NCI-H774 (cell line): ENCODE data around the gene SLC12A7.
"Not testable (repeated sequence)": the region's sequence is repeated elsewhere in the genome, so short reads cannot be mapped to it uniquely, and the experiment has no call there.

Experiments
- DNase-seq: peaks from one replicate; lab custom pipeline; 2025; lab: John Stamatoyannopoulos, UW

The SLC12A7 gene

GRCh38 chr5:1095990-1096363 lies 15.9 kb downstream of the SLC12A7 start:
- no peak for DNase-seq

GRCh38 chr5:1095302-1095989 lies 16.4 kb downstream of the SLC12A7 start:
- DNase-seq: no peak

- DNase-seq: no peak
These were observed 17.1 kb downstream of the SLC12A7 start for GRCh38 chr5:1094670-1095190.

- DNase-seq: no peak
These were observed 18.5 kb downstream of the SLC12A7 start for GRCh38 chr5:1093361-1093760.

GRCh38 chr5:1092122-1092521 lies 19.7 kb downstream of the SLC12A7 start:
- no peak for DNase-seq

- DNase-seq: no peak
These were observed 20.2 kb downstream of the SLC12A7 start for GRCh38 chr5:1091632-1092031.

GRCh38 chr5:1090538-1090937 lies 21.3 kb downstream of the SLC12A7 start:
- no peak for DNase-seq

GRCh38 chr5:1089621-1090040 lies 22.2 kb downstream of the SLC12A7 start:
- DNase-seq: no peak

- DNase-seq: no peak
These were observed 22.7 kb downstream of the SLC12A7 start for GRCh38 chr5:1089146-1089545.

- no peak for DNase-seq
These were observed 23.1 kb downstream of the SLC12A7 start for GRCh38 chr5:1088726-1089125.

- DNase-seq: no peak
These were observed 23.8 kb downstream of the SLC12A7 start for GRCh38 chr5:1088031-1088430.

GRCh38 chr5:1087428-1087827 lies 24.4 kb downstream of the SLC12A7 start:
- DNase-seq: no peak

GRCh38 chr5:1086871-1087270 lies 25.0 kb downstream of the SLC12A7 start:
- no peak for DNase-seq

- DNase-seq: no peak
These were observed 25.7 kb downstream of the SLC12A7 start for GRCh38 chr5:1086137-1086536.

- DNase-seq: no peak
These were observed 26.5 kb downstream of the SLC12A7 start for GRCh38 chr5:1085391-1085790.

- DNase-seq: no peak
These were observed 27.8 kb downstream of the SLC12A7 start for GRCh38 chr5:1083823-1084605.

GRCh38 chr5:1083026-1083425 lies 28.8 kb downstream of the SLC12A7 start:
- not testable (repeated sequence) for DNase-seq

GRCh38 chr5:1081519-1081918 lies 30.3 kb downstream of the SLC12A7 start:
- DNase-seq: no peak

- no peak for DNase-seq
These were observed 31.4 kb downstream of the SLC12A7 start for GRCh38 chr5:1080432-1080831.

GRCh38 chr5:1079961-1080360 lies 31.9 kb downstream of the SLC12A7 start:
- DNase-seq: no peak

GRCh38 chr5:1079486-1079885 lies 32.4 kb downstream of the SLC12A7 start:
- no peak for DNase-seq

- DNase-seq: no peak
These were observed 33.0 kb downstream of the SLC12A7 start for GRCh38 chr5:1078851-1079250.

GRCh38 chr5:1078206-1078605 lies 33.7 kb downstream of the SLC12A7 start:
- no peak for DNase-seq
